B cell (primary cell): ENCODE results near the gene AMACR.
"Not testable (repeated sequence)": the region's sequence is repeated elsewhere in the genome, so short reads cannot be mapped to it uniquely, and the experiment has no call there.

Experiments used
- CTCF ChIP-seq: fragments of 200-600 bp; IDR thresholded peaks from one replicate; pipeline ENCODE4 v1.8.0; 2022; ENCODE audit warnings: antibody characterized with exemption, mild to moderate bottlenecking
- EZH2 ChIP-seq: IDR thresholded peaks from 2 replicates; pipeline ENCODE4 v1.6.1; 2012; ENCODE audit warnings: borderline replicate concordance, low read depth, mild to moderate bottlenecking, moderate library complexity, low read length; ENCODE audit not compliant: insufficient read depth, poor library complexity, severe bottlenecking

- not testable (repeated sequence) for TF ChIP-seq CTCF, EZH2
Observed at GRCh38 chr5:34030585-34030984, 22.7 kb upstream of the AMACR start.
